MCF 10A (cell line): ENCODE results near the gene CRYL1. TPM values are rescaled to one million over a fixed set of nuclear protein-coding genes. Genes with fewer than 3 reads are reported as not detected.

Experiments
- BruUV-seq: library from RNA; stranded (reverse); fragments of 400-500 nt; replicated peaks from 2 replicates; lab custom pipeline; 2021; lab: Mats Ljungman, UMichigan
- CTCF ChIA-PET: fragments of 300-600 bp; sonication (Branson Sonifier 250); formaldehyde crosslinking; extraction: SDS; loops from one replicate; lab custom pipeline; 2021; ENCODE audit warnings: antibody characterized with exemption, inconsistent platforms; lab: Yijun Ruan, JAX
- POLR2A ChIA-PET: fragments of 300-600, 350-650 bp; sonication (Branson Sonifier 250); formaldehyde crosslinking; extraction: SDS; loops from one replicate; lab custom pipeline; 2020; ENCODE audit warnings: antibody characterized with exemption, inconsistent platforms; lab: Yijun Ruan, JAX
- DNase-seq: peaks from one replicate; pipeline ENCODE4 v3.0.0-alpha.2; 2018; ENCODE audit not compliant: unreplicated experiment
- H3K27ac Mint-ChIP-seq: one replicate; pipeline ENCODE4 v1.8.0; 2022; ENCODE audit warnings: mild to moderate bottlenecking, low read depth, mixed read lengths; ENCODE audit not compliant: unreplicated experiment
- H3K27me3 Mint-ChIP-seq: one replicate; pipeline ENCODE4 v1.8.0; 2022; ENCODE audit warnings: mixed read lengths; ENCODE audit not compliant: insufficient read depth, unreplicated experiment
- H3K36me3 Mint-ChIP-seq: one replicate; pipeline ENCODE4 v1.8.0; 2022; ENCODE audit warnings: mild to moderate bottlenecking, moderate library complexity, mixed read lengths; ENCODE audit not compliant: insufficient read depth, unreplicated experiment
- H3K4me1 Mint-ChIP-seq: one replicate; pipeline ENCODE4 v1.8.0; 2022; ENCODE audit warnings: mixed read lengths; ENCODE audit not compliant: insufficient read depth, unreplicated experiment
- H3K4me3 Mint-ChIP-seq: one replicate; pipeline ENCODE4 v1.8.0; 2022; ENCODE audit warnings: mild to moderate bottlenecking, moderate library complexity, mixed read lengths; ENCODE audit not compliant: unreplicated experiment
- H3K9me3 Mint-ChIP-seq: one replicate; pipeline ENCODE4 v1.8.0; 2022; ENCODE audit warnings: mixed read lengths; ENCODE audit not compliant: unreplicated experiment
- CTCF ChIP-seq: fragments of 200-600 bp; IDR thresholded peaks from one replicate; pipeline ENCODE4 v1.8.0; 2022; ENCODE audit warnings: antibody characterized with exemption, mild to moderate bottlenecking; ENCODE audit not compliant: unreplicated experiment
- intact Hi-C: fragments of 100-400 bp; cut with micrococcal nuclease; formaldehyde crosslinking; loops from 2 replicates; pipeline ENCODE4 v1.14.1; 2022
- total RNA-seq: library from RNA; stranded (reverse); gene quantifications from 2 replicates; pipeline ENCODE4 v1.2.3, GENCODE V29; 2022

The CRYL1 gene
- total RNA-seq, 1 experiment from 2014 or later, result 15.1 TPM

GRCh38 chr13:20514866-20515265, 10.8 kb downstream of the CRYL1 start:
- H3K27me3 Mint-ChIP-seq, result no peaks in the 10 kb centered on the region
- no peak for DNase-seq
- peaks cover 5% of the 10 kb centered on the region for H3K36me3 Mint-ChIP-seq
- ChIA-PET POLR2A (no interaction called here), CTCF (interaction anchor here (1.0 kb wide), 1 partner anchor 19 kb away, joined by 3 read pairs; no protein-coding TSS in a partner anchor)
- H3K27ac Mint-ChIP-seq, result no peak overlapping the region
- no peak for TF ChIP-seq CTCF
- H3K4me1 Mint-ChIP-seq, result no peaks in the 10 kb centered on the region
- intact Hi-C loops, result no loop called here
- H3K9me3 Mint-ChIP-seq, result no peaks in the 10 kb centered on the region
- BruUV-seq, result no TSS peak
- no peak overlapping the region for H3K4me3 Mint-ChIP-seq

- POLR2A ChIA-PET, result no interaction called here
- DNase-seq, result no peak
- no TSS peak for BruUV-seq
- H3K36me3 Mint-ChIP-seq, result peaks cover 15% of the 10 kb centered on the region
- H3K4me3 Mint-ChIP-seq, result no peak overlapping the region
- H3K4me1 Mint-ChIP-seq, result no peaks in the 10 kb centered on the region
- TF ChIP-seq CTCF, result no peak
- CTCF ChIA-PET, result interaction anchor here (0.7 to 0.8 kb wide), 2 partner anchors 48 to 316 kb away, joined by 3 read pairs; no protein-coding TSS in a partner anchor
- H3K9me3 Mint-ChIP-seq, result no peaks in the 10 kb centered on the region
- H3K27me3 Mint-ChIP-seq, result no peaks in the 10 kb centered on the region
- intact Hi-C loops, result no loop called here
- no peak overlapping the region for H3K27ac Mint-ChIP-seq
Observed at GRCh38 chr13:20513466-20513995, 12.1 kb downstream of the CRYL1 start.

- H3K27me3 Mint-ChIP-seq, result no peaks in the 10 kb centered on the region
- no peak for DNase-seq
- no peak overlapping the region for H3K4me3 Mint-ChIP-seq
- H3K9me3 Mint-ChIP-seq, result no peaks in the 10 kb centered on the region
- ChIA-PET POLR2A (no interaction called here), CTCF (interaction anchor here (0.6 to 0.7 kb wide), 2 partner anchors 279 to 413 kb away, joined by 3 read pairs; no protein-coding TSS in a partner anchor)
- TF ChIP-seq CTCF, result no peak
- intact Hi-C loops, result no loop called here
- no peaks in the 10 kb centered on the region for H3K4me1 Mint-ChIP-seq
- peaks cover 24% of the 10 kb centered on the region for H3K36me3 Mint-ChIP-seq
- H3K27ac Mint-ChIP-seq, result no peak overlapping the region
- no TSS peak for BruUV-seq
Observed at GRCh38 chr13:20512042-20512683, 13.5 kb downstream of the CRYL1 start.

- intact Hi-C loops, result no loop called here
- Mint-ChIP-seq H3K27ac (no peak overlapping the region), H3K4me1 (no peaks in the 10 kb centered on the region), H3K4me3 (no peak overlapping the region), H3K27me3 (no peaks in the 10 kb centered on the region), H3K9me3 (no peaks in the 10 kb centered on the region), H3K36me3 (peaks cover 29% of the 10 kb centered on the region)
- DNase-seq, result no peak
- no TSS peak for BruUV-seq
- ChIA-PET POLR2A (interaction anchor here (0.6 kb wide), 1 partner anchor 984 kb away, joined by 3 read pairs; no protein-coding TSS in a partner anchor), CTCF (no interaction called here)
- no peak for TF ChIP-seq CTCF
Observed at GRCh38 chr13:20506696-20507095, 19.0 kb downstream of the CRYL1 start.
